B cell (primary cell): Measurements from ENCODE around the gene CDC42BPA. TPM values are rescaled to one million over a fixed set of nuclear protein-coding genes. Genes with fewer than 3 reads are reported as not detected.

Experiments used
- ATAC-seq: fragments of 200-7000 bp; cut with Tn5 transposase; one replicate; pipeline ENCODE4 v1.10.0; 2021; ENCODE audit warnings: low read depth, mild to moderate bottlenecking, moderate number of reproducible peaks, moderate library complexity
- CTCF ChIA-PET: fragments of 350-600 bp; sonication (Branson Sonifier 250); formaldehyde crosslinking; loops from one replicate; lab custom pipeline; 2021; ENCODE audit warnings: antibody characterized with exemption, inconsistent platforms; lab: Charles Lee
- POLR2A ChIA-PET: fragments of 350-600 bp; sonication (Branson Sonifier 250); formaldehyde crosslinking; loops from one replicate; lab custom pipeline; 2021; ENCODE audit warnings: antibody characterized with exemption; lab: Charles Lee
- DNase-seq: peaks from one replicate; pipeline ENCODE4 v3.0.0; 2013
- H2AFZ ChIP-seq: 2 replicates; pipeline ENCODE4 v1.6.1; 2012; ENCODE audit warnings: mild to moderate bottlenecking, low read depth, low read length; ENCODE audit not compliant: insufficient read depth, poor library complexity, severe bottlenecking
- H3K27ac ChIP-seq, 2 donors: 1 replicate in 1 of 2; 2 replicates in 1 of 2; pipeline ENCODE4 v1.5.1; 2012 to 2013; ENCODE audit warnings: low read length in 2 of 2, mild to moderate bottlenecking in 2 of 2, moderate library complexity in 1 of 2
- H3K27me3 ChIP-seq, 4 experiments: fragments of 200-600 bp in 1 of 4; sonication (generic) in 1 of 4; replicated peaks in 1 of 4; 1 replicate in 2 of 4; 2 replicates in 2 of 4; pipeline versions ENCODE4 v1.6.1 to v1.7.0; 2013 to 2016; ENCODE audit warnings: low read length in 3 of 4, mild to moderate bottlenecking in 2 of 4, mixed read lengths in 1 of 4, moderate library complexity in 1 of 4; ENCODE audit not compliant: insufficient read depth in 4 of 4, control insufficient read depth in 3 of 4; ENCODE audit errors: control extremely low read depth in 1 of 4
- H3K36me3 ChIP-seq, 2 experiments: replicated peaks in 1 of 2; 1 replicate in 1 of 2; 2 replicates in 1 of 2; pipeline versions ENCODE4 v1.6.1 to v1.7.1; 2013; ENCODE audit warnings: low read length in 1 of 2; ENCODE audit not compliant: insufficient read depth in 2 of 2, control insufficient read depth in 1 of 2; ENCODE audit errors: control extremely low read depth in 1 of 2, extremely low read depth in 1 of 2
- H3K4me1 ChIP-seq, 2 donors: fragments of 200-600 bp in 1 of 2; sonication (generic) in 1 of 2; 1 replicate in 1 of 2; 2 replicates in 1 of 2; pipeline versions ENCODE4 v1.5.1 to v1.6.1; 2013 to 2017; ENCODE audit warnings: low read length in 2 of 2; ENCODE audit not compliant: control insufficient read depth in 2 of 2, insufficient read depth in 2 of 2
- H3K4me2 ChIP-seq: replicated peaks from 2 replicates; pipeline ENCODE3; 2012; ENCODE audit warnings: mild to moderate bottlenecking, low read depth, low read length; ENCODE audit not compliant: poor library complexity, severe bottlenecking
- H3K4me3 ChIP-seq, 5 experiments: fragments of 200-600 bp in 1 of 5; sonication (generic) in 1 of 5; 1 replicate in 3 of 5; 2 replicates in 2 of 5; pipeline versions ENCODE4 v1.5.1 to v1.7.0; 2011 to 2016; ENCODE audit warnings: low read length in 4 of 5, mild to moderate bottlenecking in 4 of 5, low read depth in 2 of 5, control low read depth in 1 of 5, moderate library complexity in 1 of 5; ENCODE audit not compliant: insufficient read depth in 1 of 5; ENCODE audit errors: control extremely low read depth in 1 of 5, extremely low read depth in 1 of 5
- H3K79me2 ChIP-seq: fragments of 200-600 bp; sonication (generic); one replicate; pipeline ENCODE4 v1.6.0; 2016; ENCODE audit warnings: low read length; ENCODE audit not compliant: control insufficient read depth, insufficient read depth
- H3K9ac ChIP-seq: fragments of 200-600 bp; sonication (generic); 2 replicates; pipeline ENCODE4 v1.6.1; 2017; ENCODE audit warnings: mild to moderate bottlenecking, low read length, moderate library complexity
- H3K9me3 ChIP-seq, 3 donors: one replicate each; pipeline versions ENCODE4 v1.6.1 to v1.7.1; 2013; ENCODE audit warnings: low read length in 2 of 3; ENCODE audit not compliant: control insufficient read depth in 2 of 3, insufficient read depth in 1 of 3; ENCODE audit errors: control extremely low read depth in 1 of 3
- H4K20me1 ChIP-seq: 2 replicates; pipeline ENCODE4 v1.6.0; 2012; ENCODE audit warnings: mild to moderate bottlenecking, low read length; ENCODE audit not compliant: insufficient read depth, control insufficient read depth, poor library complexity, severe bottlenecking
- H3K27ac Mint-ChIP-seq: one replicate; pipeline ENCODE4 v1.8.0; 2021; ENCODE audit warnings: mixed read lengths
- H3K27me3 Mint-ChIP-seq: one replicate; pipeline ENCODE4 v1.8.0; 2021; ENCODE audit warnings: mixed read lengths
- H3K4me1 Mint-ChIP-seq: one replicate; pipeline ENCODE4 v1.8.0; 2021; ENCODE audit warnings: mixed read lengths
- H3K4me3 Mint-ChIP-seq: one replicate; pipeline ENCODE4 v1.8.0; 2021; ENCODE audit warnings: mixed read lengths
- H3K9me3 Mint-ChIP-seq: one replicate; pipeline ENCODE4 v1.8.0; 2022; ENCODE audit warnings: mixed read lengths; ENCODE audit not compliant: insufficient read depth
- CTCF ChIP-seq: fragments of 200-600 bp; IDR thresholded peaks from one replicate; pipeline ENCODE4 v1.8.0; 2022; ENCODE audit warnings: antibody characterized with exemption, mild to moderate bottlenecking
- EZH2 ChIP-seq: IDR thresholded peaks from 2 replicates; pipeline ENCODE4 v1.6.1; 2012; ENCODE audit warnings: borderline replicate concordance, low read depth, mild to moderate bottlenecking, moderate library complexity, low read length; ENCODE audit not compliant: insufficient read depth, poor library complexity, severe bottlenecking
- WGBS: methylation state at CpG from one replicate; pipeline ENCODE4 v1.1.5; 2013; ENCODE audit warnings: missing lambda C conversion rate; ENCODE audit not compliant: insufficient coverage; 5-methylcytosine and 5-hydroxymethylcytosine counted together
- intact Hi-C: fragments of 100-400 bp; cut with micrococcal nuclease; formaldehyde crosslinking; loops from one replicate; pipeline ENCODE4 v1.10.0; 2022
- polyA plus RNA-seq: library from polyadenylated mRNA; depleted of rRNA; stranded (reverse); fragments of >200 nt; gene quantifications from 2 replicates; pipeline ENCODE4 v1.2.3, GENCODE V29; 2012
- total RNA-seq, 2 donors: library from RNA; stranded (reverse); fragments of 120-200 nt in 1 of 2; gene quantifications; 1 replicate in 1 of 2; 2 replicates in 1 of 2; pipeline versions ENCODE4 v1.2.3 to v1.2.4, GENCODE V29; 2013 to 2022

The CDC42BPA gene
- total and polyA plus RNA-seq, 2 donors (not counting 1 experiment from before 2014, with no cell fraction given) = 0.04 to 0.69 TPM

DNA sequence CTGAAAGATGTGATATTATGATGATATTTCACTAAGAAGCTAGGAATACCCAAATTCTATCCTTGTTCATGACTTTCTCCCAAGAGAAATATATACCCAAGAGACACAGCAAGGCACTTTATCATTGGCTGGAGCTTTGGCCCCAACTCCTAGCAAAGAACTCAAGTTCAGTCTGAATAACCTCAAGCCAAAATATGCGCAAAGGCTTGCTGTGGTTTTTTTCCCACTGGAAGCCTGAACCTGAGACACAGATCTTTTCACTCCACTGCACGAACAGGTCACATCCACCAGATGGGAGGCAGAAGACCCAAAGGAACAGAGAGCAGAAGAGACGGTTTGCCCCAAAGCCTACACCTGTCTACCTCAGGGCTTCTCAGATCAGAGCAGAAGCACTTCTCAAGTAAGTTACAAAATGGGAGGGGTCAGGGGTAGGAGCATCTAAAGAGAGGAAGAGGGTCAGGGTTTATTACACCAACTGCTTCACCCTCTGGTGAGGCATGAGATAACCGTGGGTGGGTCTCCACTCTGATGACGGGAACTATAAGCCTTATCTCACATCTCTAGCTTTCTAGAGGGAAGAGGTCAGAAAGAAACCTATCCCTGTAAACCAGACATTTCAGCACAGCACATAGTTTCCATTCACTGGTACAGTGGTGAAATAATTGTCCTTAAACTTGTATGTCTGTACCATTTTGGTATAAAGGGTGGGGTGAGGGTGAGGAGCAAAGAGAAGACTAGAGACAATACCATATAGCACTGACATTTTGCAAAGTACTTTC lies 17.1 kb upstream of the CDC42BPA start:
- no peaks in the 10 kb centered on the region for H3K27me3 ChIP-seq
- no peak overlapping the region for H3K4me3 ChIP-seq
- Mint-ChIP-seq H3K9me3 (peaks cover 5% of the 10 kb centered on the region), H3K4me3 (no peak overlapping the region), H3K27ac (no peak overlapping the region), H3K4me1 (no peaks in the 10 kb centered on the region), H3K27me3 (peaks cover 11% of the 10 kb centered on the region)
- ChIA-PET CTCF (no interaction called here), POLR2A (no interaction called here)
- H3K4me1 ChIP-seq = no peaks in the 10 kb centered on the region
- WGBS = 94% methylated on average over 2 of the region's 5 CpGs
- no peak overlapping the region for H3K4me2 ChIP-seq
- TF ChIP-seq CTCF (no peak), EZH2 (no peak)
- no peaks in the 10 kb centered on the region for H3K9me3 ChIP-seq
- no peak overlapping the region for H3K9ac ChIP-seq
- H2AFZ ChIP-seq = no peak overlapping the region
- DNase-seq (no peak), ATAC-seq (no peak)
- H4K20me1 ChIP-seq = no peaks in the 10 kb centered on the region
- H3K79me2 ChIP-seq = no peaks in the 10 kb centered on the region
- H3K27ac ChIP-seq = no peak overlapping the region
- intact Hi-C loops = no loop called here
- H3K36me3 ChIP-seq = no peaks in the 10 kb centered on the region

DNA sequence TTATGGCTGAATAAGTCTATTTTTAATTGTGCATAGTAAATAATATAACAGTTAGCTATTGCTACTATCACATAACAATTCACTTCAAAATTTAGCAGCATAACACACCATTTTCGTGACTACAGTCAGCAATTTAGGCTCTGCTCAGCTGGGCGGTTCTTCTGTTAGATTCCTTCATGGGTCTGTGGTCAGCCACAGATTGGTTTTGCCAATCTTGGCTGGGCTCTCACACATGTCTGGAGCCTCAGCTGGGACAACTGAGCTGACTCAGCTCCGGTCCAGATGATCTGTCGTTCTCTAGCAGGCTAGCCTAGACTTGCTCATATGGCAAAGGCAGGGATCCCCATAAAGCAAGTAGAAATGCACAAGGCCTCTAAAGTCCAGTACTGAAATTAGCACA lies 15.1 kb upstream of the CDC42BPA start:
- peaks cover 3% of the 10 kb centered on the region for H3K9me3 Mint-ChIP-seq
- no peak overlapping the region for H3K27ac Mint-ChIP-seq
- POLR2A ChIA-PET = no interaction called here
- ATAC-seq (no peak), DNase-seq (no peak)
- H2AFZ ChIP-seq = no peak overlapping the region
- H3K9me3 ChIP-seq = no peaks in the 10 kb centered on the region
- no peaks in the 10 kb centered on the region for H3K36me3 ChIP-seq
- intact Hi-C loops = no loop called here
- H3K27me3 Mint-ChIP-seq = peaks cover 14% of the 10 kb centered on the region
- TF ChIP-seq CTCF = no peak
- TF ChIP-seq EZH2 = no peak
- no peak overlapping the region for H3K9ac ChIP-seq
- no peak overlapping the region for H3K4me3 Mint-ChIP-seq
- no peaks in the 10 kb centered on the region for H3K4me1 Mint-ChIP-seq
- no peak overlapping the region for H3K27ac ChIP-seq
- no peaks in the 10 kb centered on the region for H3K79me2 ChIP-seq
- H3K4me3 ChIP-seq = no peak overlapping the region
- no peaks in the 10 kb centered on the region for H4K20me1 ChIP-seq
- no peaks in the 10 kb centered on the region for H3K4me1 ChIP-seq
- no peaks in the 10 kb centered on the region for H3K27me3 ChIP-seq
- WGBS = 90% methylated on average over 3 of the region's 4 CpGs
- CTCF ChIA-PET = no interaction called here
- no peak overlapping the region for H3K4me2 ChIP-seq
